Astrocyte of the hippocampus (primary cell): ENCODE data around the gene ERG.

ENCODE experiments used
- DNase-seq: peaks from one replicate; pipeline ENCODE4 v3.0.0; 2011; ENCODE audit warnings: low read depth, low spot score

Gene ERG

DNA sequence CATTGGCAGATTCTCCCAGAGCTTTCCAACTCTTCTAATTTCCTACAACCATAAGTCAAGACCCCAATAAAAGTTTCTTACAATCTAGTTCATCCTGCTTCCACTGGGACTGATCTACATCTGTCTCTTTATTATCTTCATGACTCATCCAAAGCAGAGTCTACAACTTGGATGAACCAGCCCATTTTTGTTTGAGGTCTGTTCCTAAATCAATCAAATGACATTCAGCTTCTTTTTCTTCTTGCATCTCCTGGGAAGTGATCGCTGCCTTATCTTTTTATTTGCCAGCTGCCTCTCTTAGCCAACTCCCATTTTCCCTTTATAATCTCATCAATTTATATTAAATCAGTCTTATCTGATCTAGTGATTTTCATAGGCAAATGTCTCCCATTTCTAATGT is 105.6 kb downstream of the ERG start:
- DNase-seq: no peak

DNA sequence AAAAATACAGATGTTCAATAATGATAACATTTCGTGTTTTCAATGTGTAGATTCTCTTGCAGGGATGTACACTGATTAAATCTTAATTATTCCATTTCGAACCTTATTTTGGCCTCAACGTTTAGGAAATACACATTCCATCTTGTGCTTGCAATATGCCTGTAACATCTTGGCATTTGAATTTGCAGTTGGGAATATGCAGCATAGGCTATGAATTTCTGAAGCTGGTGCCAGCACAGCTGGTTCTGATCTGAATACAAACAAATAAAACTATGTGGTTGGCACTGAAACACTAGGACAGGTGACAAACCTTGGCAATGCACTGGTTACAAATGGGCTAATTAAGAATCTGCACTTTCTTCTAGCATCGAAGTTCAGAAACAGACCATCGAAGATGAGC is 108.4 kb downstream of the ERG start:
- no peak for DNase-seq

DNA sequence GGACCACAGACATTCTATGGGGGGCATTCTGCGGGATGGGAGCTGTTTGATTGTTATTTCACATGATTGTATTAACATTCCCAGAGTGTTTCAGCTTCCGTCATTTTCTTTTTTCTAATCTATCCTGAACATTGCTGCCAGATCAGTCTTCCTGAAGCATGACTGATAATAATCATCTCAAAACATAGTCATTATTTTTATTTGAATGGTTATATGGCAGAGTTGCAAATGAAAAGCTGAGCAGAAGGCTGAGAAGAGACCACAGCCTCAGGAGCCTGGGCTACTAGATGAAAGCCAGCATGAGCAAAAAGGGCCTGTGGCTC is 109.0 kb downstream of the ERG start:
- DNase-seq: no peak

DNA sequence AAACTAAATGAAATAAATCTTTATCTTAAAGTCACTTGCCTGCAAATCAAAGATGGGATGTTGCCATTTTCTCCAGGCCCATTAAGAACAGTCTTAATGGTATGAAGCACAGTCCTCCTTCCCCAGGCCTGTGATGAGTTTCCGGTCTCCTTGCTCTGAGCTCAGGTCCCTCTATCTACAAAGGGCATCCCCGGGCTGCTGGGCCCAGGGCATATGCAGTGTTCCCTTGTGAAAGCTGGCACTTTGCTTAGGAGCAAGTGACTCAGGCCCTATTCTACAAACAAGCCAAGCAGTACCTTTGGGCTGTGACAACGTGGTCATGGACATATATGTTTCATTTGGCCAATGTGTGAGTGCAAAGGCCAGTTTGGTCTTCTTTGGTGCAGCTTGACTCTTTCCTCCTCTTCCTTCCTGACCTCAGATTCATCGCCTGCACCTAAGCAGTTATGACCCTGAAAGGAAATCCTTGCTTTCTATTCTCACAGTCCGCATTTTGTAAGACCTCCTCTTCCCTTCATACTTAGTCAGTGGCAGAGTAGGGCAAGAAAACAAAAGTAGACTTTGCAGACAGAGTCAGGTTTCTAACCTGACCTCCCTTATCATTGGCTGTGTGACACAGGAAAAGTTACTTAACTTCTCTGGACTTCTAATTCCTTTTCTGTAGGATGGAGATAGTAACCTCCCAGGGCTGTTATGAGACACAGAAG is 109.5 kb downstream of the ERG start:
- no peak for DNase-seq

DNA sequence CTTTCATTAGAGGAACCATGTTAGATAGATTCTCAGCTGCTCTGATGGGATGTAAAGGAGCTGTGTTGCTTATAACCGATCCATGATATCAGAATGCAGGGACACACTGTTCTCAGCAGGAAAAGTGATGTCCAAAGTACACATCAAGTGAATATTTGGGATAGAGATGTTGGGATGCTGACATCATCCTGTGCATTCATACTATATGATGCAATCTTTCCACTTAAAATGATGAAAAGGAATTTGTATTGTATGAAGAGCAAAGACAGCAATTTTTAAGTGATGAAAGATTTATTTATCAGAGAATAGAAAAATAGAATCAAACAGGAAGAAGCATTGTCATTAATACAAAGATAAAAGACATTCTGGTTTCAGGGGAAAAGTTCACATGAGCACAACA is 110.1 kb downstream of the ERG start:
- DNase-seq: no peak

DNA sequence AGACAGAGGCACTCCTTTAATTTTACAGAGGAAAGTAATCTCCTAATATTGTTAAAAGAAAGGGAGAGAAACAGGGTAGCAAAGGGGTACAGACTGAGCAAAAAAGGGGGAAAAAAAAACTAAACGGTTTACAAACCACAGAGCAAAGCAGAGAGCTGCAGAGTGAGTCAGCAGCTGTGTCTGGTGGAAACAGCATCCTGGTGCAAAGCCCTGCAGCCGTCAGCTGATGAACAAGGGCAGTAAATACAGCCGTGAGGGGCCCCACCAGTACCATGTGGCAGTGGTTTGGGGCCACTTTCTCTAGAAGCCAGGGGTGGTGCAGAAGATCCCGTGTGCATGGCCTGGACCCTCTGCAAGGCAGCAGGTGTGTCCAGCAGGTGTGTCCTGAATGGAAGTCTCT is 111.3 kb downstream of the ERG start:
- peak; percentile 36 for DNase-seq

DNA sequence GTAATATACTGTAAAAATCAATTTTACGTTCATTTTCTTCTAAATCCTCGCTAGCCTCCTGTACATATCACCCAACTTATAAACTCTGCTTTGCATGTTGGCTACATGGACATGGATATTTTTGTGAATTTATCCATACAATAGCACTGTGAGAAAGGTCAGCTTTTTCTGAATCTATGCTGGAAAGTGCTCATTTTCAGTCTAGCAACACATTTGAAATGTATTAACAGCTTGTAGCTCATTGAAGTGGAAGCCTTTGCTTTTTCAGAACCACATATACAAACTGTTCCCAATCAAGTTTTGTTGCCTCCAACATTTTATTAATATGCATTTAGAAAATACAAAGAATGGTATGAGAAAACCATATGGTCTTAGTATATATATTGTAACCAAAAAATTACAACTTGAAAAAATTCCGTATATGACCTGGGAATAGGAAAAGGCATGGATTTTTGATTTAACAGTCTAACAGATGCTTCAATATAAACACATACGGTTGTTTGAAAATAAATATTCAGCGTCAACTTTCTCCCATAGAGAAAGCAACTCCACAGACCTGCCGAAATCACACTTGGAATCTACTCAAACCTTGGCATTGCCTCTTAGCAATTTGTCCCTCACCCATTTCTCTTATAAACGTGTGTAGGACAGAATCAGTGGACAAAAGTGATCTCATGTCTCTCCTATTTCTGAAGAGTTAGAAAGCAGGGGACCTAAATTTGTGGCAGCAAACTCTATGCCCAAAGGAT is 112.7 kb downstream of the ERG start:
- no peak for DNase-seq

DNA sequence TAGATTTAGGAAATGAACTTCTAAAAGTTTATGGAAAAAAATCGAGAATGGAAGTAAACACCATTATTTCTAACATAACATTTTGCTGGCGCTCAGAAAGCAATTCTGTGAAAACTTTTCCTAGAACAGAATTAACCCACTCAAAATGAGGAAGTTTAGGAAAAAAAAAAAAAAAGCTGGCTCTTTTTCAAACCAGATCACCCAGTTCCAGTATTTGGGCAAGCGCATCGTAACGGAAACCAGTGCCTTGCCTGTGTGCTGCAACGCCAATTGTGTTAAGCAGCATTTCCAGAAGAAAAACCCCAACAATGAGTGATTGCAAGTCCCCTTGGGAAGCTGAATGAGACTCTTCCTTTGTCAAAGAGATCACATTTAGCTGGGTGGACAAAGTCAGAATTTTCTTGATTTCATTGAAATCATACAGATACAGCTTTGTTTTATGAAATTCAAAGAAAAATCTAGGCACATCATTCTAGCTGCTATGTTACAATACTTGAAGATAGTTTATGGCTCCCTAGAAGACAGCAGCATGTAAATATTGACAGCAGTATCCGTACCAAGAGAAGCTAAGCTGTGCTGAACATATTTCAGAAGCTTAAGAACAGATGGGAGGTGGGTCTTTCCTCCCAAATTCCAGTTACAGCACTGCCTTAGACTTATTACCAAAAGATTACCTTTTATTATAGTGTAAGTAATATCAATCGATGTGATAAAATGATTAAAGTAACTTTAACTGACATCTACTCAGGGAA is 113.4 kb downstream of the ERG start:
- no peak for DNase-seq

DNA sequence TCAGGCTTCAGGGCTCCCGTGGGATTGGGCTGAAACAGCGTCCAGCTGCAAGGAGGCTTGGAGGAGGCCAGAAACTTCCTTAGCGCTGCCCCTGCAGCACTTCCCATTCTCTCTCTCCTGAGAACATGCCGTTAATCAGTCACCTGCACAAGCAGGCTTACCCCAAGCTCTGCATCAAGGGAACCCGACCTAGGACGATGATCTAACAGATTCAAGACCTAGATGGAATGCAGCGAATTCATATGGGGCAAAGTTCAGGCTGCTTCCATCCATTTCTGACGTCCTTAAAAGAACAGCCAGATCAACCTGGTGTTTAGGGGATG is 114.1 kb downstream of the ERG start:
- no peak for DNase-seq

DNA sequence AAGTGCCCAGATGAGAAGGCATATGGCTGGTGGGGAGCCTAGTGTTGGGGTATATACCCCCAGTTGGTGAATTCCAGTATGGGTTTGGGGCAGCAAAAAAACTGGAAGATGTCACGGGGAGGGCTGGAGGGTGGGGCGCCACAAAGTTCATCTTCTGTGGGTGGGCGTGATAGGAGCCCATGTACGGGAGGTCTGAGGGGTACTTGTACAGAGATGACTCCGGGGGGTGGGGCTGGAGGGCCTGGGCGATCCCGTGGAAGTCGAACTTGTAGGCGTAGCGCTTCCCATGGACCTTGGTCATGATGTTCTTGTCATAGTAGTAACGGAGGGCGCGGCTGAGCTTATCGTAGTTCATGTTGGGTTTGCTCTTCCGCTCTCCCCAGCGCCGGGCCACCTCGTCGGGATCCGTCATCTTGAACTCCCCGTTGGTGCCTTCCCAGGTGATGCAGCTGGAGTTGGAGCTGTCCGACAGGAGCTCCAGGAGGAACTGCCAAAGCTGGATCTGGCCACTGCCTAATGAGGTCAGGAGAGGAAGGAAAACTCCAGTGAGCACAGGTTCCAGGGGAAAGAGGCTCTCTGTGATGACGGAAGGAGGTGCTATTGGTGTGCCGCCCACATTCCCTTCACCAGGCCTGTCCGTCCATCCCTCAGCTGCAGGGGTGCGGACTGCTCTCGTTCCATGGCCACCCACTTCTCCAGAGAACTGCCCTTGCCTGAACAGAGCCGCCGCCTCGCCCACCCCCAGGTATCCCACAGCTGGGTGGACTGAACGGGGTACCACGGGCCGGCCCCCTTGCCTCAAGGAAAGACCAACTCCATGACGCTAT is 114.7 kb downstream of the ERG start:
- no peak for DNase-seq

DNA sequence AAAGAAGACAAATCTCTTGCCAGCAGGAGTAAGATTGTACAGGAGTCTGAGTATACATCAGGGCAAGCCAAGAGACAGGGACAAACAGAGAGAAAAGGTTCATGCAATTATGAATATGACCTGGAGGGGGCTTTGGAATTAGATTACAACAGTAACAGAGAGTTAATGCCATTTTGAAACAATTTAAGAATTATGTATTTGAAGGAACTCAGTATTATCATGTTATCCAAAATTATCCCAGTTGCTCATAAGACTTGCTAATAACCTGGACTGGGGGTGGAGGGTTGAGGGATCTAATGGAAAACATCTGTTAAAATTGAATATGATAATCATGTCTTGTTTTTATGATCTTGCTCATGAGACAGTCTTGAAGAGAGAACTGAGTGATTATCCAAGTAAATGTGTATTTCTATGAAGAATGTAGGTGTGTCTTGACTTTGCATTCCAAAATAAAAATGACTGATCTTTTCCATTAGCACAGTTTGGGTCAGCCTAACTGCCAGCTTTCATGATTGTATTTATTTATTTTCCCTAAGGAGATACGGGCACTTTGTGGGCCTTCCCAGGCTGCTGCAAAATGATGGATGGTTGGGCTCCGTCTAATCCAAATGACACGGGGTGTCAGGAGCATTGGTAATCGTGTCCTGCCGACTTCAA is 117.7 kb downstream of the ERG start:
- peak; percentile 15 for DNase-seq

DNA sequence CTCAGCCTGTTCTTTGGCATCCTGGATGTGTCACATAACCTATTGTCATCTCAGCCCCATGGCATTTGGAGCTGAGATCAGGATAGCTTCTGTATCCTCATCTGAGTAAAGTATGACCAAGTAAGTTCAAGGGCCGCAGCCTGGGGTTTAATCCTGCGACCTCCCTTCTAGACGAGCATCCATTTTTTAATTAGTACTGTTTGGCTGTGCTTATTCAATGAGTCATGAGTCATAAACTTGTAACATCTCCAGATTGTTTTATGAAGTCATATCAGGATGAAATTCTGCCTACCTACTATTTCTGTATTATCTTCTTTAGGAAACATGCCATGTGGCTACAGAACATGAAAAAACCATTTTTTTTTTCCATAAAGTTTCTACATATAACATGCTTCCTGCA is 119.1 kb downstream of the ERG start:
- no peak for DNase-seq

DNA sequence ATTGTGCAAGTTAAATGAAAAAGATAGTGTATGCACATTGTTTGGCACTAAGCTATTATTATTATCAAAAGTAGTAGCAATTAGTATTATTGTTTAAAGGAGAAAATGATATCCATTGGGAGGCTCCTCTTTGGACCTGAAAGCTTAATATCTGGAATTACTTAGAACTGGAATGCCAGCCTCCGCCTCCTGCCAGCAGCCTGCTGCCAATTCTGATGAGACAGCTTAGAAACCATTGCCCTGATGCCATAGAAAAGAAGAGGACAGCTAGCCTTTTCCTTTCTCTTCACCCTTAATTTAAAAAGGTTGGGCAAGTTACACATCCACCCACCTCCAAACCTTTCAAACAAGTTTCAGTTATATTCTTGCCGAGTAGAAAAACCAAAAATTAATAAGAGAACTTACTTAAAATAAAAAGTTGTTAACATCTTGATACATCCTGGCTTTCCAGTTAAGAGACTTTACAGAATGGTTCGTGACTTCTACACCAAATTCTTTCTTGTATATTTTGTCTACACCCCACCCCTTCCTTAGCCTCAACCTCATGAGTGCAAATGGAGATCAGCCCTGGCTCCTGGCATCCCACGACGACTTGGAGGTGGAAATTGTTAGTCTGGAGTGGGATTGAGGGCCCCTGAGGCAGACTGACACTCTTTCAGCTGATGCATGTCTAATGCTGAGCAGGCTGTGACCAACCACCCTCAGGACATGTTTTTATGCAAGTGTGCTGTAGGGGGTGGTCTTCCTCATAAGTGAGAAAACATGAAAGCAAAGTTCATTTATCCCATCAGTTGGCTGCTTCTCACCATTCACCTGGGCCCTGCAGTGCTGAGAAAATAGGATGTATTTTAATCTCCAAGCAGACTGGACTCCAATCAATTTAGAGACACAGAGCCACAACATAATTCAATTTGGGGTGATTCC is 120.8 kb downstream of the ERG start:
- DNase-seq: no peak

DNA sequence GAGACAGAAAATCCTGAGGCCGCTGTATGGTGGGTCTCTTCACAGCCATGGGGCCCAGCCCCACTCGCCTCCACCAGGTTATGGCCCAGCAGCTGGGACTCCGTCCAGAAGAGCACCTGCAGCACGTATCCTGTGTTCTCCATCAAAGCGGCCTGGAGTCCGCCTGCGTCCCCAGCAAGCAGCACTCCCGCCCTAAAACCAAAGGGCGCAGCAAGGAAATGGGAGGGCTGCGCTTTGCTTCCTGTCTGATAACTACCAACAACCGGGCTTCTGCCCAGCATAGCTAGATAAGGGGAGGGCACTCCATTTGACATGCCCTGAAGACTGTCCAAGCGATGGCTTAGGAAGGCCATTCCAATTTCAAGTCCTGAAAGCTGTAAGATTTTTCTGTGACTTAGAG is 121.6 kb downstream of the ERG start:
- no peak for DNase-seq

DNA sequence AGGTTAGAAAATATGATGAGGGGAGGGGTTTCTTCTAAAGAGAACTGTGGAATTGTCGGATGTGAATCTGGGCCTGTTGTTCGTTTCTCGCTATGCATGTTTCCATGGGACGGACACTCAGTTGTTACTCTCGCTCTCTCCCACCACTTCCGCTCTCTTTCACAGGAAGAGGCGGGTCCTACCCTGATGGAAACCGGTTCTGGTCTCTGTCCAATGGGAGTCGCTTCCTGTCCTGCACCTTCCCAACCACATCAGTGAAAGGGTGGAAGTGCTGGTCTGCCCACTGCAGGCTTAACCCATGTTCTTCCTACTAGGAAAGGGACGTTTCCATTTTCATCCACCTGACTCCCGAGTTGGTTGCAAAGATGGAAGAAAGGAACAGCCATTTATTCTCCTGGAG is 122.0 kb downstream of the ERG start:
- no peak for DNase-seq

DNA sequence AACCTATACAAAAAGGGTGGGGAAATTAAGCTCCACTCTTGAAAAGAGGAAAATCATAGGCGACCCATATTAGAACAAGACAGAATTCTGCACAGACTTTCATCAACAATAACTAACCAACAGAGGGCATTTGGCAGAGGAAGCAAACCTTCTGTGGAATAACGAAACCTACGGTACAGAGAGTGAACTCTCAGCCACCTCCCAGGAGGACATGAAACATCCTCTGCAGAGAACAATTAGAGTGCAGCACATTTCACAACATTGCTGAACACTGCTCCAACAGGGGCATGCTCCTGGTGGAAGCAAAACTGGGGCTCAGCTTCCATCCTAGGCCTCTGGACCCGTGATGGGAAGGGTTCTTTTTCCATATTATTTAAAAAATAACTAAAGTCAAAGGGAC is 130.6 kb downstream of the ERG start:
- DNase-seq: no peak

DNA sequence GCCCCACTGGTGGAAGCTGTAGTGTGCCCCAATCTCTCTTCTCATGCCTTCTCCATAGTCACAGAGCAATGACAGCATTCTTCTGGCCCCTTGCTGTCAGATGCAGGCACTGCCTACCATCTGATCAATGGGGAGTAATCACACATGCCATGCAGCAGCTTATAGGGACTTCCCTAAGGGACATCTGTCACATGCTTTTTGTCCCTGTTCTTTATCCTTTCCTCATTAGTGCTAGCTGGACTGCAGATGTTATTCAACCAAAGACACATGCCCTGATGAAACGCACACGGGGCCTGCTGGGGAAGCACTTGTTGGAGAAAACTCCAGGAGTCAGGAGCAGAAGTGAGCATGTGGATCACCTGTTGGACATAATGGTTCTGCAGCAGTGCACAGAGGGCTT is 132.8 kb downstream of the ERG start:
- no peak for DNase-seq

DNA sequence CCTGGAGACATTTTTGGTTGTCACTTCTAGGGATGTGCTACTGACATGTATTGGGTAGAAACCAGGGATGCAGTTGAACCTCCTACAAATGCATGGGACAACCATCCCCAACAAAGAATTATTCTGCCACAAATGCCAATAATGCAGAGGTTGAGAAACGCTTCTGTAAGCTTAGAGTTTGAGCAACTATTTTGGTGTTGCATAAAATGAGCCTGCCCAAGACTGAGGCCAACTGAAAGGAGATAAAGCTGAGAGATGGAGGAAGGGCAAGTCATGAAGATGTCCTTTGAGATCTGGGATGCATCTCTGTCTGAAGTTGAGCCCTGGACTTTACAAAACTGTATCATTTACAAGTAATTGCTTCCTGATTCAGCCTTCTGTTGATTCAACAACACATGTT is 134.6 kb downstream of the ERG start:
- DNase-seq: no peak

DNA sequence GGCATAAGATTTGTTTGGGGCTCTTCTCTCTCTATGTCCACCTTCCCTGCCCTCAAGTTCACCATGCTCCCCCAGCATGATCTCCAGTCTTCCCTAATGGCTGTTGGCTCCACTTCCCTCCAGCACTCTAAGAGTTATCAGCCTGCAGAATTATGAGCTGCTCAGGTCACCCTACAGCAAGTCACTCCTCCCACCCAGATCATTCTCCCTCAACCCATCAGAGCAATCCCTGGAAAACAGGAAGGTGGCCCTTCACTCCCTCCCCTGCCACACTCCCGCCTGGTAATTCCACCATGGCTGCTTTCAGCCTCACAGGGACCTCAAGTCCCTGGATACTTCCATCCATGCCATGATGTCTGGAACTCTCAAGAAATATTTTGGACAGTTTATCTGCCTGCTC is 137.0 kb downstream of the ERG start:
- DNase-seq: no peak

DNA sequence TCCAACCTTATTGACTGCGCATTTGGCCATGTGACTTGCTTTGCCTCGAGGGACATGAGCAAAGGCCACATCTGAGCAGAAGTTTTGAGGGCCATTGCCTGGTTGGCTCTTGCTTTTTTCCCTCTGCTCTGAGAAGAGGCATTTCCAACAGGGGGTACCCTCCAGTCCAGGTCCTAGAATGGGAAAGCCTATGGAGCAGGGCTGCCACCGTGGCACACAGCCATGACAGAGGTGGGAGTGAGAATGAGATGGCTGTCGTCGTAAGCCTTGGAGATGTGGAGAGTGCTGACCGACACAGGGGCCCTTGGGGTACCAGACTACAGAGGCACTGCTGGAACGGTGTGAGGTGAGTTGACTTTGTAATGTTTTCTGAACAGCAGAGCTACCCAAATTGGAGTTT is 138.4 kb downstream of the ERG start:
- DNase-seq: no peak

DNA sequence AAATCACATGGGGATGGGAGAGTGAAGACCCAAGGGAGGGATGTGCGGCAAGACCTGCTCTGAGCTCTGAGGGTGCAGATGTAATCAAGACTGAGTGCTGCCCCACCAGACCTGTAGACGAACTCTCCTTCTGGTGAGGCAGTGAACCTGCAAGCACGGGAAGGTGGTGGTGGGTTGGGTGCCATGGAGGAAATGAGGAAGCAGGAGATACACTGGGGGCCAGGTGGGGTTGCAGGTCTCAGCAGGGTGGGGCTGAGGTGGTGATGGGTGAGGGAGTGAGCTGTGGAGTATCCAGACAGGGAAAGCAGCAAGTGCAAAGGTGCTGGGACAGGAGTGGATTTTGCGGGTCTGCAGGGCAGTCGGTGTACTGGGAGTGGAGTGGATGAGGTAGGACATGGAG is 139.2 kb downstream of the ERG start:
- DNase-seq: no peak
